Suprapubic skin (tissue), 4 donors: ENCODE results near the gene IRF4. TPM values are rescaled to one million over a fixed set of nuclear protein-coding genes. Genes with fewer than 3 reads are reported as not detected.

ENCODE experiments used
- DNase-seq, 2 donors: peaks; one replicate each; pipeline ENCODE4 v3.0.0-alpha.2; 2019; ENCODE audit warnings: low spot score in 2 of 2
- H3K27ac ChIP-seq: fragments of 200-600 bp; sonication (generic); one replicate; pipeline ENCODE4 v1.5.1; 2019
- H3K27me3 ChIP-seq: fragments of 200-600 bp; sonication (generic); one replicate; pipeline ENCODE4 v1.5.1; 2019
- H3K36me3 ChIP-seq: fragments of 200-600 bp; sonication (generic); one replicate; pipeline ENCODE4 v1.5.1; 2019
- H3K4me1 ChIP-seq: fragments of 200-600 bp; sonication (generic); one replicate; pipeline ENCODE4 v1.5.1; 2019
- H3K4me3 ChIP-seq: fragments of 200-600 bp; sonication (generic); one replicate; pipeline ENCODE4 v1.5.1; 2019; ENCODE audit warnings: mild to moderate bottlenecking
- H3K9me3 ChIP-seq: fragments of 200-600 bp; sonication (generic); one replicate; pipeline ENCODE4 v1.5.1; 2019
- CTCF ChIP-seq, 2 donors: fragments of 200-600 bp in 1 of 2; fragments of 450-650 bp in 1 of 2; sonication (generic) in 1 of 2; IDR thresholded peaks; one replicate each; pipeline ENCODE4 v1.5.1; 2016 to 2019; ENCODE audit warnings: antibody characterized with exemption in 2 of 2, mild to moderate bottlenecking in 1 of 2, moderate library complexity in 1 of 2
- EP300 ChIP-seq: sonication (generic); formaldehyde crosslinking; IDR thresholded peaks from one replicate; pipeline ENCODE4 v1.6.1; 2017; ENCODE audit warnings: antibody characterized with exemption
- POLR2A ChIP-seq, 2 donors: fragments of 450-650 bp; IDR thresholded peaks; one replicate each; pipeline ENCODE4 v1.6.1; 2017; ENCODE audit warnings: antibody characterized with exemption in 2 of 2, mild to moderate bottlenecking in 2 of 2, moderate library complexity in 2 of 2
- POLR2AphosphoS5 ChIP-seq, 3 donors: sonication (generic); formaldehyde crosslinking; IDR thresholded peaks; one replicate each; pipeline ENCODE4 v1.6.1; 2017; ENCODE audit warnings: antibody characterized with exemption in 3 of 3
- WGBS: methylation state at CpG from one replicate; pipeline ENCODE4 v1.1.5; 2018; 5-methylcytosine and 5-hydroxymethylcytosine counted together
- total RNA-seq, 4 donors: library from RNA; depleted of rRNA; stranded (reverse); fragments of >200 nt; gene quantifications; one replicate each; pipeline ENCODE4 v1.1.0, GENCODE V29; 2016

Gene IRF4
- total RNA-seq, 4 donors from 2014 or later, result 17.3 to 22.8 (median 20.4) TPM

GRCh38 chr6:401239-401993, 9.9 kb downstream of the IRF4 start:
- H3K4me3 ChIP-seq, result no peak overlapping the region
- H3K9me3 ChIP-seq, result no peaks in the 10 kb centered on the region
- no peak overlapping the region for H3K27ac ChIP-seq
- H3K4me1 ChIP-seq, result peaks cover 5% of the 10 kb centered on the region
- 93% methylated on average over 22 of the region's 27 CpGs for WGBS
- no peaks in the 10 kb centered on the region for H3K36me3 ChIP-seq
- TF ChIP-seq CTCF (IDR thresholded peaks at IDR 0.05) (no peak), EP300 (no peak), POLR2AphosphoS5 (IDR thresholded peaks at IDR 0.05) (no peak), POLR2A (IDR thresholded peaks at IDR 0.05) (no peak)
- H3K27me3 ChIP-seq, result peaks cover 42% of the 10 kb centered on the region
- DNase-seq, result no peak

GRCh38 chr6:401994-402640, 10.6 kb downstream of the IRF4 start:
- no peak for TF ChIP-seq POLR2A (IDR thresholded peaks at IDR 0.05)
- TF ChIP-seq CTCF (IDR thresholded peaks at IDR 0.05), result no peak
- TF ChIP-seq POLR2AphosphoS5 (IDR thresholded peaks at IDR 0.05), result no peak
- TF ChIP-seq EP300, result no peak
- no peak overlapping the region for H3K4me3 ChIP-seq
- no peak for DNase-seq
- H3K27ac ChIP-seq, result no peak overlapping the region
- H3K36me3 ChIP-seq, result no peaks in the 10 kb centered on the region
- peaks cover 37% of the 10 kb centered on the region for H3K27me3 ChIP-seq
- no peaks in the 10 kb centered on the region for H3K9me3 ChIP-seq
- 88% methylated on average over 14 of the region's 14 CpGs for WGBS
- H3K4me1 ChIP-seq, result peaks cover 5% of the 10 kb centered on the region

- WGBS, result 78% methylated on average over 17 of the region's 17 CpGs
- no peaks in the 10 kb centered on the region for H3K36me3 ChIP-seq
- no peak overlapping the region for H3K4me3 ChIP-seq
- TF ChIP-seq POLR2AphosphoS5 (IDR thresholded peaks at IDR 0.05) (no peak), POLR2A (IDR thresholded peaks at IDR 0.05) (no peak), EP300 (no peak), CTCF (IDR thresholded peaks at IDR 0.05) (no peak)
- H3K27ac ChIP-seq, result no peak overlapping the region
- peaks cover 28% of the 10 kb centered on the region for H3K27me3 ChIP-seq
- DNase-seq, result no peak
- no peaks in the 10 kb centered on the region for H3K9me3 ChIP-seq
- peaks cover 5% of the 10 kb centered on the region for H3K4me1 ChIP-seq
Measured at GRCh38 chr6:402901-403658, 11.5 kb downstream of the IRF4 start.

- H3K27me3 ChIP-seq, result peaks cover 21% of the 10 kb centered on the region
- no peak overlapping the region for H3K27ac ChIP-seq
- 55% methylated on average over 19 of the region's 19 CpGs for WGBS
- TF ChIP-seq POLR2AphosphoS5 (IDR thresholded peaks at IDR 0.05) (no peak), CTCF (IDR thresholded peaks at IDR 0.05) (no peak), POLR2A (IDR thresholded peaks at IDR 0.05) (no peak), EP300 (no peak)
- H3K4me1 ChIP-seq, result peaks cover 5% of the 10 kb centered on the region
- H3K9me3 ChIP-seq, result no peaks in the 10 kb centered on the region
- H3K4me3 ChIP-seq, result no peak overlapping the region
- no peaks in the 10 kb centered on the region for H3K36me3 ChIP-seq
- no peak for DNase-seq
Measured at GRCh38 chr6:403659-404655, 12.4 kb downstream of the IRF4 start.
